ENCODE data around the gene APCDD1.

The APCDD1 gene

GRCh38 chr18:10431680-10432079 is 22.8 kb upstream of the APCDD1 start:
- no peak overlapping the region for H3K27ac ChIP-seq (ENCODE audit: insufficient read depth, low read length, poor library complexity, severe bottlenecking)
- DNase-seq = no peak
- H3K4me1 ChIP-seq (ENCODE audit: control insufficient read depth, insufficient read depth, low read length, poor library complexity, severe bottlenecking) = no peaks in the 10 kb centered on the region
- no peaks in the 10 kb centered on the region for H3K9me3 ChIP-seq (ENCODE audit: control insufficient read depth, low read length)
- no peak overlapping the region for H3K4me3 ChIP-seq (ENCODE audit: insufficient read depth, low read depth, low read length, poor library complexity, severe bottlenecking)
- H3K36me3 ChIP-seq (ENCODE audit: control insufficient read depth, insufficient read depth, low read length) = no peaks in the 10 kb centered on the region
- H3K27me3 ChIP-seq (replicated peaks; ENCODE audit: control insufficient read depth, insufficient read depth, low read length, poor library complexity, severe bottlenecking) = no peaks in the 10 kb centered on the region

GRCh38 chr18:10432781-10433180 is 21.7 kb upstream of the APCDD1 start:
- Histone ChIP-seq H3K27ac (ENCODE audit: insufficient read depth, low read length, poor library complexity, severe bottlenecking) (no peak overlapping the region), H3K4me3 (ENCODE audit: insufficient read depth, low read depth, low read length, poor library complexity, severe bottlenecking) (no peak overlapping the region)
- DNase-seq = no peak

GRCh38 chr18:10436160-10436559 is 18.3 kb upstream of the APCDD1 start:
- Histone ChIP-seq H3K4me1 (ENCODE audit: control insufficient read depth, insufficient read depth, low read length, poor library complexity, severe bottlenecking) (no peaks in the 10 kb centered on the region), H3K27ac (ENCODE audit: insufficient read depth, low read length, poor library complexity, severe bottlenecking) (no peak overlapping the region), H3K4me3 (ENCODE audit: insufficient read depth, low read depth, low read length, poor library complexity, severe bottlenecking) (no peak overlapping the region), H3K36me3 (ENCODE audit: control insufficient read depth, insufficient read depth, low read length) (no peaks in the 10 kb centered on the region), H3K27me3 (replicated peaks; ENCODE audit: control insufficient read depth, insufficient read depth, low read length, poor library complexity, severe bottlenecking) (no peaks in the 10 kb centered on the region), H3K9me3 (ENCODE audit: control insufficient read depth, low read length) (no peaks in the 10 kb centered on the region)
- no peak for DNase-seq

More at GRCh38 chr18:10432781-10433180, 21.7 kb upstream of the APCDD1 start:
- no peaks in the 10 kb centered on the region for H3K4me1 ChIP-seq (ENCODE audit: control insufficient read depth, insufficient read depth, low read length, poor library complexity, severe bottlenecking)
- no peaks in the 10 kb centered on the region for H3K27me3 ChIP-seq (replicated peaks; ENCODE audit: control insufficient read depth, insufficient read depth, low read length, poor library complexity, severe bottlenecking)
- no peaks in the 10 kb centered on the region for H3K36me3 ChIP-seq (ENCODE audit: control insufficient read depth, insufficient read depth, low read length)
- H3K9me3 ChIP-seq (ENCODE audit: control insufficient read depth, low read length) = no peaks in the 10 kb centered on the region

GRCh38 chr18:10437837-10438236 is 16.6 kb upstream of the APCDD1 start:
- H3K9me3 ChIP-seq (ENCODE audit: control insufficient read depth, low read length) = no peaks in the 10 kb centered on the region
- DNase-seq = no peak
- no peak overlapping the region for H3K27ac ChIP-seq (ENCODE audit: insufficient read depth, low read length, poor library complexity, severe bottlenecking)
- no peaks in the 10 kb centered on the region for H3K36me3 ChIP-seq (ENCODE audit: control insufficient read depth, insufficient read depth, low read length)
- no peak overlapping the region for H3K4me3 ChIP-seq (ENCODE audit: insufficient read depth, low read depth, low read length, poor library complexity, severe bottlenecking)
- H3K27me3 ChIP-seq (replicated peaks; ENCODE audit: control insufficient read depth, insufficient read depth, low read length, poor library complexity, severe bottlenecking) = no peaks in the 10 kb centered on the region
- H3K4me1 ChIP-seq (ENCODE audit: control insufficient read depth, insufficient read depth, low read length, poor library complexity, severe bottlenecking) = no peaks in the 10 kb centered on the region

GRCh38 chr18:10439898-10440297 is 14.5 kb upstream of the APCDD1 start:
- Histone ChIP-seq H3K27me3 (replicated peaks; ENCODE audit: control insufficient read depth, insufficient read depth, low read length, poor library complexity, severe bottlenecking) (no peaks in the 10 kb centered on the region), H3K9me3 (ENCODE audit: control insufficient read depth, low read length) (no peaks in the 10 kb centered on the region), H3K27ac (ENCODE audit: insufficient read depth, low read length, poor library complexity, severe bottlenecking) (no peak overlapping the region), H3K4me1 (ENCODE audit: control insufficient read depth, insufficient read depth, low read length, poor library complexity, severe bottlenecking) (no peaks in the 10 kb centered on the region), H3K4me3 (ENCODE audit: insufficient read depth, low read depth, low read length, poor library complexity, severe bottlenecking) (no peak overlapping the region), H3K36me3 (ENCODE audit: control insufficient read depth, insufficient read depth, low read length) (no peaks in the 10 kb centered on the region)
- DNase-seq = no peak

- no peak for DNase-seq
- H3K36me3 ChIP-seq (ENCODE audit: control insufficient read depth, insufficient read depth, low read length) = no peaks in the 10 kb centered on the region
- H3K27ac ChIP-seq (ENCODE audit: insufficient read depth, low read length, poor library complexity, severe bottlenecking) = no peak overlapping the region
- H3K9me3 ChIP-seq (ENCODE audit: control insufficient read depth, low read length) = no peaks in the 10 kb centered on the region
- H3K27me3 ChIP-seq (replicated peaks; ENCODE audit: control insufficient read depth, insufficient read depth, low read length, poor library complexity, severe bottlenecking) = no peaks in the 10 kb centered on the region
- H3K4me1 ChIP-seq (ENCODE audit: control insufficient read depth, insufficient read depth, low read length, poor library complexity, severe bottlenecking) = no peaks in the 10 kb centered on the region
- no peak overlapping the region for H3K4me3 ChIP-seq (ENCODE audit: insufficient read depth, low read depth, low read length, poor library complexity, severe bottlenecking)
Observed at GRCh38 chr18:10440884-10441283, 13.6 kb upstream of the APCDD1 start.

GRCh38 chr18:10441472-10441871 is 13.0 kb upstream of the APCDD1 start:
- no peak overlapping the region for H3K27ac ChIP-seq (ENCODE audit: insufficient read depth, low read length, poor library complexity, severe bottlenecking)
- DNase-seq = no peak
- H3K4me1 ChIP-seq (ENCODE audit: control insufficient read depth, insufficient read depth, low read length, poor library complexity, severe bottlenecking) = no peaks in the 10 kb centered on the region

GRCh38 chr18:10442551-10442971 is 11.9 kb upstream of the APCDD1 start:
- Histone ChIP-seq H3K36me3 (ENCODE audit: control insufficient read depth, insufficient read depth, low read length) (no peaks in the 10 kb centered on the region), H3K4me1 (ENCODE audit: control insufficient read depth, insufficient read depth, low read length, poor library complexity, severe bottlenecking) (no peaks in the 10 kb centered on the region), H3K4me3 (ENCODE audit: insufficient read depth, low read depth, low read length, poor library complexity, severe bottlenecking) (no peak overlapping the region), H3K27me3 (replicated peaks; ENCODE audit: control insufficient read depth, insufficient read depth, low read length, poor library complexity, severe bottlenecking) (no peaks in the 10 kb centered on the region), H3K27ac (ENCODE audit: insufficient read depth, low read length, poor library complexity, severe bottlenecking) (no peak overlapping the region), H3K9me3 (ENCODE audit: control insufficient read depth, low read length) (no peaks in the 10 kb centered on the region)
- no peak for DNase-seq

More at GRCh38 chr18:10441472-10441871, 13.0 kb upstream of the APCDD1 start:
- Histone ChIP-seq H3K9me3 (ENCODE audit: control insufficient read depth, low read length) (no peaks in the 10 kb centered on the region), H3K27me3 (replicated peaks; ENCODE audit: control insufficient read depth, insufficient read depth, low read length, poor library complexity, severe bottlenecking) (no peaks in the 10 kb centered on the region), H3K4me3 (ENCODE audit: insufficient read depth, low read depth, low read length, poor library complexity, severe bottlenecking) (no peak overlapping the region), H3K36me3 (ENCODE audit: control insufficient read depth, insufficient read depth, low read length) (no peaks in the 10 kb centered on the region)

GRCh38 chr18:10443001-10443400 is 11.4 kb upstream of the APCDD1 start:
- DNase-seq = no peak
- no peaks in the 10 kb centered on the region for H3K4me1 ChIP-seq (ENCODE audit: control insufficient read depth, insufficient read depth, low read length, poor library complexity, severe bottlenecking)

GRCh38 chr18:10444314-10445006 is 10.0 kb upstream of the APCDD1 start:
- no peaks in the 10 kb centered on the region for H3K4me1 ChIP-seq (ENCODE audit: control insufficient read depth, insufficient read depth, low read length, poor library complexity, severe bottlenecking)
- no peaks in the 10 kb centered on the region for H3K9me3 ChIP-seq (ENCODE audit: control insufficient read depth, low read length)
- no peak overlapping the region for H3K4me3 ChIP-seq (ENCODE audit: insufficient read depth, low read depth, low read length, poor library complexity, severe bottlenecking)
- no peaks in the 10 kb centered on the region for H3K27me3 ChIP-seq (replicated peaks; ENCODE audit: control insufficient read depth, insufficient read depth, low read length, poor library complexity, severe bottlenecking)
- no peak for DNase-seq
- no peak overlapping the region for H3K27ac ChIP-seq (ENCODE audit: insufficient read depth, low read length, poor library complexity, severe bottlenecking)
- no peaks in the 10 kb centered on the region for H3K36me3 ChIP-seq (ENCODE audit: control insufficient read depth, insufficient read depth, low read length)

More at GRCh38 chr18:10443001-10443400, 11.4 kb upstream of the APCDD1 start:
- H3K36me3 ChIP-seq (ENCODE audit: control insufficient read depth, insufficient read depth, low read length) = no peaks in the 10 kb centered on the region
- H3K27ac ChIP-seq (ENCODE audit: insufficient read depth, low read length, poor library complexity, severe bottlenecking) = no peak overlapping the region
- no peaks in the 10 kb centered on the region for H3K9me3 ChIP-seq (ENCODE audit: control insufficient read depth, low read length)
- no peaks in the 10 kb centered on the region for H3K27me3 ChIP-seq (replicated peaks; ENCODE audit: control insufficient read depth, insufficient read depth, low read length, poor library complexity, severe bottlenecking)
- H3K4me3 ChIP-seq (ENCODE audit: insufficient read depth, low read depth, low read length, poor library complexity, severe bottlenecking) = no peak overlapping the region

All from effector memory CD4-positive, alpha-beta T cell (primary cell).